NCI-H146 (cell line): Measurements from ENCODE around the gene MAST4.

Experiments
- DNase-seq: peaks from one replicate; lab custom pipeline; 2025; lab: John Stamatoyannopoulos, UW

MAST4 gene

GRCh38 chr5:67045816-67046740, 449.9 kb downstream of the MAST4 start:
- no peak for DNase-seq

DNA sequence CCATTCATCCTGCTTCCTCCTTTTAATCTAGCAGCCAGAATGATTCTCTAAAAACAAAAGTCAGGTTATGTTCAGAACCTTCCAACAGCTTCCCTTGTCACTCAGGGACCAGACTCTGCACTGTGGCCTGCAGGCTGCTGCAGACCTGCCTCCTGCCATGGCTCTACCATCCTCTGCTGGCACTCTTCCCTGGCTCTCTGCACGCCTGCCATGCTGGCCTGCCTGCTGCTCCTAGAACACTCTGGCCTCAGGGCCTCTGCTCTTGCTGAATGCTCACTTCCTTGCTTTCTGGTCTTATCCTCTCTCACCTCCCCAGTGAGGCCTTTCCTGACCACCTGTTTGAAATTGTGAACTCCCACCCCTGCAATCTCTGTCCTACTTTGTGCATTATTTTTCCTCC, 451.0 kb downstream of the MAST4 start:
- no peak for DNase-seq

GRCh38 chr5:67047616-67048015, 451.4 kb downstream of the MAST4 start:
- DNase-seq = no peak

- DNase-seq = peak; percentile 74
Observed at GRCh38 chr5:67050125-67050524, 453.9 kb downstream of the MAST4 start.

DNA sequence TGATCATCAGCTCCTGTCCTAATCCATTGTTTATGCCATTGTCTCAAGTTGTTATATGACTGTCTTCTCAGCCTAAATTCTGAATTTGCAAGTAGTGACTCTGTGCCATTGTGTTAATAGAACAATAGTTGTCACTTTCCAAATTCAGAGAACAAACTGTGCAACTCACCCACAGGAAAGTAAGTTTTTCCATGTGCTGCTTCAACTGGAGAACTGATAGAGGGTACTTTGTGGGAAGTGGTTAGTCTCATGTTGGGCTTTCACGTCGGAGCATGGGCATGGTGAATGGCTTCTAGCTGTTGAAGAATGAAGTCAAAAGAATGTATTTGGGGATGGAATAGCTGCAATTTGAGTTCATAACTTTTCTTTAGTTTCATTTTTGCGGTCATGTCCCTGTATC, 454.4 kb downstream of the MAST4 start:
- no peak for DNase-seq

DNA sequence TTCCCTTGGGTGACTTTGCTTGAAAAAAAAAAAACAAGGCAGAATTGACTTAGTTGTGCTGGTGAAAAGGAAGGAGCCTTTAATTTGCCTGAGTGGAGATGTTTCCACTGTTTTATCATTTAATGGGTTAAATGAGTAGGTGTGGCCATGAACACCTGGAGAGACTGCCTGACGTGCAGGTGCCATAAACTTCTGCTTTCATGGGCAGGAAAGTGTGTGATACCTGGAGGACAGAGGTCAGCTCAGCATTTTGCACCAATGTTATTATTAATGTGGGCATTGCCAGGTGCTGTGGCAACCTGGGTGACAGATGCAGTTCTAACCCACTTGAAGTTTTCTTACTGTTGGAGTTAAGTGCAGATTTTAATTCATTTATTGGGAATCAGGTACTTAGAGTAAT, 455.0 kb downstream of the MAST4 start:
- DNase-seq = peak; percentile 49

- DNase-seq = no peak
Observed at GRCh38 chr5:67052034-67052433, 455.8 kb downstream of the MAST4 start.

- peak; percentile 1 for DNase-seq
Observed at GRCh38 chr5:67053229-67053628, 457.0 kb downstream of the MAST4 start.

DNA sequence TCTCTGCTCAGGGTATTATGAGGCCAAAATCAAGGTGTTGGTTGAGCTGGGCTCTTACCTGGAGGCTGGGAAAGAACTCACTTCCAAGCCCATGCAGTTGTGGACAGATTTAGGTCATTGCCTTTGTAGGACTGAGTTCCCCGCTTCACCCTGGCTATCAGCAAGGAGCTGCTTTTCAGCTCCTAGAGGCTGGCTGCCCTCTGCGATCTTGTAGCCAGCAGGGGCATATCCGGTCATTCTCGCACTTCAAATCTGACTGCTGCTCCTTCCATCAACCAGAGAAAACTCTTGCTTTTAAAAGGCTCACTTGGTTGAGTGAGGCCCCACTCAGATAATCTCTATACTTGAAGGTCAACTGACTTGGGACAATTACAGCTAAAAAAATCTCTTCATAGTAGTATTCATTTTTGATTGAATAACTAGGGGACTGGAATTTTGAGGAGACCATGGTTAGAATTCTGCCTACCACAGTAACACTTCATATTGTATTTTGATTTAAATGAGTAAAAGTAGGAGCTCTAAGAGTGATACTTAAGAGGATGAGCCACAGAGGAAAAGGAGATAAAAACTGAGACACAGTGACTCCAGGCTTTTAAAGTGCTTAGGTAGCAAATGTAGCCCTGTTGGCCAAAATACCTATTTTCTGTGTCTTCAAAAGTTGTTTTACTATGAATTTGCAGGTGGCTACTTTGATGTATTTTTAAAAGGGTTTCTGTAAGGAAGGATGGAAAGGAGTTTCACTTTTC, 463.0 kb downstream of the MAST4 start:
- DNase-seq = no peak

DNA sequence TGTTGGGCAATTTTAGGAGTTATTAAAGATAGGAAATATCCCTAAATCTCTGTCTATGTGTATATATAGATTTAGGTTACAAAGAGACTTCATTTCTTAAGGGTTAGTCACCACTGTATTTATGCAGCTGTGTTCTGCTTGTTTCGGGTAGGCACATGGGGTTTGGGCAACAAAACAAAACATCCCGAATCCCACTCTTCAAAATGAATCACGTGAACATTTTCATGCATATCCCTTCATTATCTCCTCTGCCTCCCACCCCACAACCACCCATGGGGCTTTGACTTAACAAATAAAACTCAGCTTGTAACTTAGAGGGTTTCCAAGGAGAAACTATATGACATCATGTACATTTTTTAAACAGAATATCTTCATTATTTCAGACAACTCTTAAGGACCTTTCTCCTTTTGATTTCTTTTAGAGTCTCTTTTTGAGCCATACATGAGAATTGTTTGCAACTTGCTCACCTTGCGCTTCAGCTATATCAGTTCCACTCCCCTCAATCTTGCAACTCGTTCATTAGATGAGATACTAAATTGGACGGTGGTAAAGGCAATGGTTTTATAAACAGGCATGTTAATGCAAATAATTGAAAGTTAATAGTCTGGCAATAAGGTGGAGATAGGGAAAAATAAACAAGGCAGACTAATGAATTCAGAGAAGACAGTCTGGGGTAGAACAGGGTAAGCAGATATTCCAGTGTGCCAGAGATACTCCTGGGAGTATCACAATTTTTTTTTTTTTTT, 463.7 kb downstream of the MAST4 start:
- DNase-seq = no peak

DNA sequence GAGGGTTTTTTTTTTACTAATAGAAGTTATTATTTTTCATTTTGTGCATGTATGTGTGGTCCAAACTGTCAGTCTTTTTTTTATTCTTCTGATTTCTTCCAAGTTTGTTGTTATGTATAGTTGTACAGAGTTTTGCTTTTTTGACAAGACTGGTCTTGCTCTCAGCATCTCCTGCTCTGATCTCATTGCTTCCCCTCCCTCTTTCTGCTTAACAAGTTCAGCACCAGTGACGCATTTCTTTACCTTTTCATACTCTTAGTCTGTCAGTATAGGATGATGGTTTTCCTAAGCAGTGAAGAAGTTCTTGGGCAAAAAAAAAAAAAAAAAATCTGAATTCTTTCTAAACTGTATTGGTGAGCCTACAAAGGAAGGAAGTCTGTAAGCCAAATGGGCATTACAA, 465.3 kb downstream of the MAST4 start:
- DNase-seq = no peak

GRCh38 chr5:67063055-67063454, 466.9 kb downstream of the MAST4 start:
- DNase-seq = no peak

DNA sequence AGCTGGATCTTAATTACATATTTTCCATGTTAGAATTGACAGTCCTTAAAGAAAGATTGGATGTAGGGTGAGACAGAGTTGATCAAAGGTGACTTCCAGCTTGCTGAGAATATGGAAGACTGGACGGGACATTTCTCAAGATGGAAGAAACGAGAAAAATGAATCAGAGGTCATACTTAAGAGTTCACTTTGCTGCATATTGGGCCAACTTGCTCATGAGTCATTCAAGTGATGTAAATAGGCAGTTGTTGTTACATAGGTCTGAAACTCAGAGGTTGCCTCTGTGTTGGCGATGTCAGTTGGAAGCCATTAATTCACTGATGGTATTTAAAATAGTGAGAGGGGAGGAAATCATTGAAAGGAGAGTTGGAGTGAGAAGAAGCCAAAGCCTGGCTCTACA, 467.6 kb downstream of the MAST4 start:
- DNase-seq = no peak

DNA sequence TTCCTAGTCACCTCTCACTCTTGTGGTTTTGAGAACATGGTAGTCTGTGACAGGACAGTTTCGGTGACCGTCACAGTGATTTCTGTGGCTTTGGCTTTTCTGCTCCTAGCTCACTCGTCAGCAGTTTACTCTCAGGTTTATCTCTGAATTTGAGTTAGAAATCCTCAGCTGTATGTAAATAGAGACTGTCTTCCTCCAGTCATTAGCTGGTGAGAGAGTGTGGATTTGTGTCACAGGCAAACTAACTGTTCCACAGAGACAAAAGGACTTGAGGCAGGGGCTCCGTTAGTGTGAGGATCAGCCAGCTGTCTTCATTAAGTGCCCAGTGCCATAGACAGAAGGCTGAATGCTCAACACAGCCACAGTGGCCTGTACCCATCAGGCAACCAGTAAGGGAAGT, 469.0 kb downstream of the MAST4 start:
- DNase-seq = peak; percentile 77

GRCh38 chr5:67065696-67066095, 469.5 kb downstream of the MAST4 start:
- DNase-seq = no peak

DNA sequence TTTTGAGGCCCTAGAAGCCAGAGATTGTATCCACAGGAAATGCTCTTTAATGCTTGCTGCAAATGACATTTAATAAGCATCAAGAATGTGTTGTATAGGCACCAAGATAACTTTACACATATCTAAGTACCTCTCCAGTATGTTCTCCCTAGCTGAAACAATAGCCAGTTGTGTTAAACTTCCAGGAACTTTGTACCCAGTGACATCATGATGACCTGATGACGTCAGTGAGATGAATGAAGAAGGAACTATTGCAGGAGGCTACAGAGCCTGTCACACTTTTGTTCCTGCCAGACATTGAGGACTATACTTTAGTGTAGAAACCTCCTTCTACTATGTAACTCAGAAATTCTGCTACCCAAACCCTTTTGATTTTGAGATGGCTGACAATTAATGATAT, 470.6 kb downstream of the MAST4 start:
- no peak for DNase-seq

- no peak for DNase-seq
Observed at GRCh38 chr5:67073045-67073680, 477.0 kb downstream of the MAST4 start.

GRCh38 chr5:67077296-67077695, 481.1 kb downstream of the MAST4 start:
- DNase-seq = no peak

GRCh38 chr5:67081261-67081660, 485.1 kb downstream of the MAST4 start:
- DNase-seq = no peak

- DNase-seq = no peak
Observed at GRCh38 chr5:67082941-67083340, 486.7 kb downstream of the MAST4 start.

GRCh38 chr5:67085616-67086015, 489.4 kb downstream of the MAST4 start:
- DNase-seq = peak; percentile 90

GRCh38 chr5:67089200-67089725, 493.1 kb downstream of the MAST4 start:
- DNase-seq = no peak
